SKM-1 (cell line): ENCODE results near the gene GNPAT.

Experiments
- DNase-seq: peaks from one replicate; lab custom pipeline; 2025; ENCODE audit not compliant: unreplicated experiment; lab: John Stamatoyannopoulos, UW

GNPAT gene

DNA sequence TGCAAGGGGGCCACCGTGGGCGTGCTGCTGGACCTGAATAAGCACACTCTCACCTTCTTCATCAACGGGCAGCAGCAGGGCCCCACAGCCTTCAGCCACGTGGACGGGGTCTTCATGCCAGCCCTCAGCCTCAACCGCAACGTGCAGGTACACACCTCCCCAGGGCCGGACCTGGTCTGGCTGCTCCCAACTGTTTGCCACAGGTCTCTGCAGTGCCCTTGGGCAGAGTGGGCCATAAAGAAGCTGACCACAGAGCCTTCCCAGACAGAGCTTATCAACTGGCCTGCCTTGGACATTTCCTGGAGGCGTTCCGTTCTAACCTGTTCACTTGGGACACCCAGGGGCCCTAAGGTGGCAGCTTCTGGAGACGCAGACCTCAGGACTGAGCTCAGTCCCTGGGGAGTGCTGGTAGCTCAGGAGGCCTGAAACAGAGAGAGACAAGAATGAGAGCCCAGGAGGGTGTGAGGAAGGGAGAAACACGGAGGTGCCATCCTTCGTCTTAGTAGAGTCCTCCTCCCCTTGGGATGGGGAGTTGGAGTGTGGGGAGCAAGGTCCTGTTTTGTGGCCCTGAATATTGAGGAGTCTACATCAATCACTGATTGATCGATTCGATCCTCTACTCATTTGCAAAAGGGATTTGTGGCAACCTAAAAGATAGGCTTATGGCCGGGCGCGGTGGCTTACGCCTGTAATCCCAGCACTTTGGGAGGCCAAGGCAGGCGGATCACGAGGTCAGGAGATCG, 27.0 kb upstream of the GNPAT start:
- no peak for DNase-seq

DNA sequence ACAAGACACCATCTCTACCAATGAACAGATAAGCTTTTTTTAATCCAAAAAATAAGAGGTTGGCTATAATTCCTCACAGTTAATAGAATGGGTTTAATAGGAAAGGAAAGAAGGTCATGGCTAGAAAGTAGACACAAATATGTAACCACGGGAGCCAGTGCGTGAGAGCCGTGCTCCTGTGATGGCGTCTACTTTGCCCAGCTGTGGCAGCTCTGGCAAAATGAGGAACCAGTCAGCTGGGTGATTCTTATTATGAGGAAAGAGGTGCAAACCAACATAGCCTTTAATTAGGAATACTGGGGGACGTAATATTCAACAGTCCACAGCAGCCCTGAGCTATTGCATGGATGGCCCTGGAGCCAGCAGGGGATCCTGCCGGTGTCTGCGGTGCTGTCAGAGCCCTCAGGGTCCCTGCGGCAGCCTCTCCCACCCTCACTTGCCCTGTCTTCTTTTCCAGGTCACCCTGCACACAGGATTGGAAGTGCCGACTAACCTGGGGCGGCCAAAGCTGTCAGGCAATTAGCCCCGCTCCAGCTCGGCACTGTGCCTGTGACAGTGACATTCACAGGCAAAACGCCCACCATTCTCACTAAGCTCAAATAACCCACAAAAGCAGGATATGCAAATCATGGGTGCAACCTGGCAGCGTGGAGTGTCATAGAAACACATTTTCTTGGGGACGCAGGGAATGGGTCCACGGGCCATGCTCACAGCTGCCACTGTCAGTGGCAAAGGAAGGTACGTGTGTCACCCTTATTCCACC, 25.9 kb upstream of the GNPAT start:
- no peak for DNase-seq

DNA sequence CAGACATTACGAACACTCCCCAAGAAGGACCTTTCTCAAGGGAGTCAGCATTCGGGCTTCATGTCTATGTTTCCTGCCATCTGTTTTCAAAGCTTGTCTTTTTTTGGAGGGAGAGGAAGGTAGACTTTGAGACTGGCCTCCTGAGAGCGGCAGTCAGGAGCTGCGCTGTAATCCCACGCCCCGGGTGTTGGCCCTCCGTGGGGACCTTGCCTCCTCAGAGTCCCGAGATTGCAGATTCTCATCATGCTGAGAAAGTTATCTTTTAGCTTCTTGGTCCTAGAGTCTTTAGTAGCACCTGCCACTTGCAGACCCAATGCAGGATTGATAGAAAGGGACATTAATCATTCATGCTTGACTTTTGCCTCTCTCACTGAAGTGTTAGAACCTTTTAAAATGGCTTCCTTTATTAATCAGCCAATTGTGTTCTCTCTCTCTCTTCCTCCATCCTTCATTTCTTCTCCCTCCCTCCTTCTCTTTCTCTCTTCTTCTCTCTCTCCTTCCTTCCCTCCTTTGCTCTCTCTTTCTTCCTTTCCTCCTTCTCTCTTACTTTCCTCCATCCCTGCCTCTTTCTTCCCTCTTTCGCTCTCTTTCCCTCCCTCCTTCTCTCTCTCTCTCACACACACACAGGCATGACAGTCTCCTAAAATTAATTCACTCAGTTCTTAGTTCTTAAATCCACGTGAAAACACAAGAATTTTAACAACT, 25.2 kb upstream of the GNPAT start:
- no peak for DNase-seq

DNA sequence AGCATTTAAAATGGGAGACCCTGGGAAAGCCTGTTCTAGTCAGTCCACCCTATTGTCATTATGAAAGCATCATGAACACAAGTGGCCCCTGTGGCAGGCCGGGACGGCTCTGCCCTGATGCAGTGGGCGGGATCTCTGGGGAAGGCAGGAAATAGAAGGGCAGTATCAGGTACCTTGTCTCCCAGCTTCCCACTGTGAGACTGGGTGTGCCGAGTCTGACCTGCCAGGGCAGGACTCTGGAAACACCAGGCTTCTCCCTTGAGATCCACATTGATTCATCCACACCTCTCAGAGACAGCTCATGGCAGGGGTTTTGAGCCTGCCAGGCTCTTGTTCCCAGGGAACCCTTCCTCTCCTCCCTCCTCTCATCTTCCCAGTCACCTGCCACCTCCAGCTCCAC, 24.5 kb upstream of the GNPAT start:
- no peak for DNase-seq

DNA sequence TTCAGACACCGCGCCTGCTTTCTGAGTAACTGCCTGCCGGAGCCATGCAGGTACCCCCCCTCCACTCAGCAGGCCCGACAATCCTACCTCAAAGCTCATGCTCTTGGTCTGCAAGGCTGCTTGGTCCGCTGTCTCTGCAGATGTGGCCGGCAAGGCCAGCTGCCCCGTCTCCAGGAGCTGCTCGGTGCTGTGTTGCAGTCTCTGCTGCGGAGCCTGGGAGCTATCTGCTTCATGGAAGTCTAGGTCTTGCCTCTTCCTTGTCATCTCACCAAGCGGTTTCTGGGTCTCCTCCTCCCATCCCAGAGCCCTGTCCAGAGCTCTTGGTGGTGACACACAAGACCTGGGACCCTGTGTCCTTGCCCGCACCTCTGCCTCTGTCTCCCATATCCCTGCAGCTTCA, 24.0 kb upstream of the GNPAT start:
- no peak for DNase-seq

DNA sequence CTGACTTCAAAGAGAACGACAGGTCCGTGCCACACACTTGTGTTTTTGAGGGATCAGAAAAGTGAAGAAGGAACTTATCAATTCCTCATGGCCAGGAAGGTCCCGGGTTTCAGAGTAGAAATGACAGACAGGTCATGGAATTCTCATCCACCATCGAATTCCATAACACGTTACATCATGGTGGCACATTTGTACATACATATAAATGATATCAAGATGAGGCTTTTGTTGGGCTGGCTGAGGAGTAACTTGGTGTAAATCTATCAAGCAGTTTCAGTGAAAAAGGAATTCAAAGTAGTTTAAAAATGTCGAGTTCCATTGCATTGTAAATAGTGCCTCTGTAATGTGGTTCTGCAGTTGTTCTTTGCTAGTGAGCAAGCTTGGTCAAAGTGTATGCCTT, 22.9 kb upstream of the GNPAT start:
- no peak for DNase-seq

DNA sequence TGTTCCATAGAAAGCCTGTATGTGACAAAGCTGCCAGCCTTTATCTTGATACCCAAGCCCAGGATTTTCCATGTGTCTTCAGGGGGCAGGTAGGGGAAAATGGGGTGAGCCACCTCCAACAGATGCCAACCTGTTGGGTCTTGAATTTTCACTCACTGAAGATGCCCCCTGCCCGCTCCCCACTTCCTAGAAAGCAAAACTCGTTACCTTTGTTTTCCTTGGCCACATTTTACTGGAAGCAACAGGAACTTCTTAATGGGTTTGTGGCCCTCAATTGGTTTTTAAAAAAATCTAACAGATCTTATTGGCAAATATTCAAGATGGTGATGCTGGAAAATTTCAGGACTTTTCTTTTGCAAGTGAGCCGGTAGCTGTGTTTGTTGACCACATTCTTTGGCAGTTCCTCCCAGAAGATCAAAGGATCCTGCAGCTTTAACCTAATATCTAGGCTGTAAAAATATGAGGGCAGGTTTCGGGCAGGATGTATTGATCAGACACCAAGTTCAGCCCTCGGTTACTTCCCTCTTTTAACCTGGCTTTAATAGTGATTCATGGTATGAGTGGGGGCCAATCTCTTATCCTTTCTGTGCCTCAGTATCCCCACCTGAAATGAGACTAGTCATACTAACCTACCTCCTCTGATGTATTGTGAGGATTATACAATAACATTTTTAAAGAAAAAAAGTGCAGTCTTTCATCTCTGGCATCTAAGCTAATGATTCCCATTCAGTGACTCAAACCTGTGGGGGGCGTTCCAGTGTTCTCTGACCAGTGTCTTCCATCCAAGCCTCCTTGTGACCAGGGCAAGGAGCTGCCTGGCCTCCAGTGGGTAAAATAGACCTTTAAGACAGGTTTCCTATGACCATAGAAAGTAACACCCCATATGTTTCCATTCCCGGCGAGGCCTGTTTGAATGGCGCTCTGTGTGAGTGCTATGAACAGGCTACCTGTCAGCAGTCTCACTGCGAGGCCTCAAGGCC, 21.3 kb upstream of the GNPAT start:
- DNase-seq: no peak

DNA sequence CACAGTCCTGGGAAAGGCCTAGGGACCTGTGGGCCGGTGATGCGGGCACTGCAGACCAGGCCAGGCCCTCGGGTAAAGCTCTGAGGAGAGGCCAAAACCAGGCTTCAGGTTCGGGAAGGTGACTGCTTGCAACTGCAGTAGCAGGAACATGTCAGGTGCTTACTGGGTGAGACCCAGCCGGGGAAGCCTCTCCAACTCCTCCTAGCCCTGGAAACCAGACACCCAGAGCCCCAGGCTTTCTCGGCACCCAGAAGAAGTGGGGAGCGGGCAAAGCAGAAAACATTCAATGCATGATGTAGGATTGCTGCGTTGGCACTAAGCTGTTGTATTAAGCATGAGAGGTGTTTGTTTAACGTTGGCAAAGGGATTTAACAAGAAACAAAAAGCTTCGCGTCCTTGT, 20.2 kb upstream of the GNPAT start:
- no peak for DNase-seq

DNA sequence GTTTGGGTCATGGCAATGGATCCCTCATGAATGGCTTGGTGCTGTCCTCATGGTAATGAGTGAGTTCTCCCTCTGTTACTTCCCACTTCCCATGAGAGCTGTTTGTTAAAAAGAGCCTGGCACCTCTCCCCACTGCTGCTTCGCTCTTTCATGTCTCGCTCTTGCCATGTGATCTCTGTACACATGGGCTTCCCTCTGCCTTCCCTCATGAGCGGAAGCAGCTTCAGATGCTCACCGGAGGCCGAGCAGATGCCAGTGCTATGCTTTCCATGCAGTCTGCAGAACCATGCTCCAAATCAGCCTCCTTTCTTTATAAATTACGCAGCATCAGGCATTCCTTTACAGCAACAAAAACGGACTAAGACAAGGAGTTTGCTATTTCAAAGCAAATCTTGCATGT, 14.9 kb upstream of the GNPAT start:
- DNase-seq: no peak

DNA sequence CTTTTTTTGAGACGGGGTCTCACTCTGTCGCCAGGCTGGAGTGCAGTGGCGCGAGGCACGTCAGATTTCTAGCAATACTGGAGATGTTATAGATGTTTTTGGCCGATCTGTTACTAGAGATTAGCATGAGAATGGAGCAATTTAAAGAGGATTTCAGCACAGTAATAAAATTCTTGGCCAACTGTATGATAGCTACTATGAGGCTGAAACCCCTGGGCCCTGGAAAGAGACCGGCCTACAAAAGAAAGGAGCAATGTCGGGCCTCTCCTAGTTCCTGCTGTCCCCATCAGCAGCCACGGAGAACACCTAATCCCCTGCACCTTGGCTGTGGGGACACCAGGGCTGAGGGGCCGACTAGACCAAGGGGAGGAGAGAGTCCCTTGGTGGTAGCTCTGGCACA, 9.5 kb upstream of the GNPAT start:
- DNase-seq: no peak

DNA sequence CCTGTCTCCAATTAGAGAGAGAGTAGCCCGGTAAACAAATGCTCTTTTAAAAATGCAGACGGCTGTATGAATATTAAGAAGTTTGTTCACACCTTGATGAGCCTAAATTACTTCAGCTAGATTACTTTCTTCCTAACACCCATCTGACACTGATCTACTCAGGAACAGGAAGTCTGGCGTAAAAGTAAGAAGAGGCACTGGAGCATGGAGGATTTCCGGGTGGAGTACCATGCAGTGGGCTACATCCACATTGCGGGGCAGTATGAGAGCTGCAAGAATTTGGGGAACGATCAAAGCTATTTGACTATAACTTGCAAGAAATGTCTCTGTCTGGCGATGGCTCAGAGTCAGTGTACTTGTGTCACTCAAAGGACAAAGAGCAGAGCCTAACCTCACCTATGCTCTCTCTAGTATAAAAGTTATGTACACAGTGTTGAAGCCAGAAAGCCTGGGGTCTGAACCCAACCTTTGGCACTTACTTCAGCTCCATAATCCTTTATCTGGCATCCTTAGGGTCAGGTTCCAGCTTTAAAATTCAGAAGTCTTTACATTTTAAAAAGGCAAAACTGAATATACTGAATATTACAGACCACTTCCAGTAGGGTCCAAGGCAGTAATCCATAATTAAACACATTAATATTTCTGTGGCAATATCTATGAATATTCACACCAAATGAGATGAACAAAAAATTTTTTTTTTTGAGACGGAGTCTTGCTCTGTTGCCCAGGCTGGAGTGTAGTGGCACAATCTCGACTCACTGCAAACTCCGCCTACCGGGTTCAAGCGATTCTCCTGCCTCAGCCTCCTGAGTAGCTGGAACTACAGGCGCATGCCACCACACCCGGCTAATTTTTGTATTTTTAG, 7.9 kb upstream of the GNPAT start:
- DNase-seq: no peak

DNA sequence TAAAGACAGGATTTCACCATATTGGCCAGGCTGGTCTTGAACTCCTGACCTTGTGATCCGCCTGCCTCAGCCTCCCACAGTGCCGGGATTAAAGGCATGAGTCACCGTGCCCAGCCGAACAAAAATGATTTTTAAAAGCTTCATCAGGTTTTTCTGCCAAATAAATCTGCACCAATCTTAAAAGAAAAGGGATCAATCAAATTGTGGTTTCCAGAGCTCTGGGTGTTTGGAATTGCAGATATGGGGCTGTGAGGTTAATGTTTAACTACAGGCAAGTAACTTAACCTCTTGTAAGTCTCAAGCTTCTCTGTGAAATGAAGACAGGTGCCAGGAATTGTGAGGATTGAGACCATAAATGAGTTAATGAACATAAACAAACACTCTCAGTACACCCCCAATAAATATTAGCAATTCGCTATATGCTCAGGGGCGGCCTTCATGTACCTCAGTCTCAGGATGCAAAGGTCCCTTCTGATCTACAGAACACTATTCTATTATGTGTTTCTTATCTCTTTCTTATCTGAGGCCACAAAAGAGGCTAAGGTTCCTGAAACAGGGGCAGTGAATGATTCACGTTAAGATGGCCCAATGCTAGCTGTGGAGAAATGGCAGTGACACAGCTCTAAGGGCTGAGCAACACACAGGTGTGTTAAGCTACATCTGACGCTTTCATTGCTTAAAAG, 7.1 kb upstream of the GNPAT start:
- DNase-seq: no peak

DNA sequence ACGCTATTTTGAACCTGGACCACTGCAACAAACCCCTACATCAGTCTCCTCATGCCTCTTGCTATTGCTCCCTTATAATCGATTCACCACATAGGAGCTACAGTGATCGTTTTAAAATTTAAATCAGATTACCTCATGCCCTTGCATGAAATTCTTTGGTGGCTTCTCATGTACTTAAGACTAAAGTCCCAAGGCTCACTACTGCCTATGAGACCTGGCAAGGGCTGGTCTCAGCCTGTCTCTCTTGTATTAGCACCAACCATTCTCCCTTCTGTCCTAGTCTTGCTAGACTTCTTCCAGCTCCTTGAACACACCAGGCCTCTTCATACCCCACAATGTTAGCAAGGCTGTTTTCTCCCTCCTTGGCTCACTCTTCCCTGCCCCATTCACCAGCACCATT, 6.5 kb upstream of the GNPAT start:
- no peak for DNase-seq

DNA sequence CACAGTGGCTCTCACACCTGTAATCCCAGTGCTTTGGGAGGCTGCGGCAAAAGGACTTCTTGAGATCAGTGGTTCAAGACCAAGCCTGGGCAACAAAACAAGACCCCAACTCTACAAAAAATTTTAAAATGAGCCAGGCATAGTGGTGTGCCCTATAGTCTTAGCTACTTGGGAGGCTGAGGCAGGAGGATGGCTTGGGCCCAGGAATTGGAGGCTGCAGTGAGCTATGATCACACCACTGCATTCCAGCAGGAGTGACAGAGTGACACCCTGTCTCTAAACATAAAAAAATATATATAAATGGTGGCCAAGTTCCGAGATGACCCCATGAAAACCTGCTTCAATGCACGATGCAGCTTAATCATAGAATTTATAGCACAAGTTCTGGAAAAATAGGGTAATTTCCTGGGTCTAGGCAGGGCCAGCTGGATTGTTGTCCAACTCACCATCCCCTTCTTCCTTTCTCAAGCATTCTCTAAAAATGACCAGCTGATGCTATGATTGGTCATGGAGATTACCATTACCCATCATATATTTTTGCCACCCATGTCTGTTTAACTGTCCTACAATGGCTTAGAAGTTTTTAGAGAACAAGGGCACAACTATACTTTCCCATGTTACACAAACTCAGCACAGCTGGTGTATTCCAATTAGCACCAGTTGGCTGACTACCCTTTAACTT, 5.3 kb upstream of the GNPAT start:
- no peak for DNase-seq

DNA sequence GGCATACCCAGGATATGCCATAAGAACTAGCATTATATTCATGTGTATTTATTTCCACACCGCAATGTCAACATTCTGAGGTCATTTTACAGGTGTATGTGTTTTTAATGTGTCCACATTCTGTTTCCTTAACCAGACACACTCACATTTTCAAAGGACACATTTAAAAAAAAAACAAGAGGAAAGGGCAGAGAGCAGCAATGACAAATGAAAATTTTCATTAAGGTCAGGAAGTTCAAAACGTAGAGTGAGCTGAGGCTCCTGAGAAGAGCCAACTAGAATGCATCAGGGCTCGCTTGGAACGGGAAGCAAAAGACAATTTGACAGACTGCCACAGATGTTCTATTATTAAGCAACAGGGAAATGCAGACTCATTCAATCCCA, 4.8 kb upstream of the GNPAT start:
- no peak for DNase-seq

DNA sequence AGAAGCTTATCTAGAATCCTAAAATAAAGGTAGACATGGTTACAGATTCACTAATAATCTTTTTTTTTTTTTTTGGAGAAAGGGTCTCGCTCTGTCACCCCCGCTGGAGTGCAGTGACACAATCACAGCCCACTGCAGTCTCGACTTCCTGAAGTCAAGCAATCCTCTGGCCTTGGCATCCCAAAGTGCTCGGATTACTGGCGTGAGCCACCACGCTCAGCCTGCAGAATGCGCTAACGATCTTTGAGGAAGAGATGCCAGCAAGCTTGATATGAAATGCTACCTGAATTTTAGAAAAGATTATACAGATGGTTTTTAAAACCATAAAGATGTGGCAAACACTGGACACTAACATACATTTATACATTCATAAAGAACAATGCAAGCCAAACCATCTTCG, 4.1 kb upstream of the GNPAT start:
- no peak for DNase-seq

DNA sequence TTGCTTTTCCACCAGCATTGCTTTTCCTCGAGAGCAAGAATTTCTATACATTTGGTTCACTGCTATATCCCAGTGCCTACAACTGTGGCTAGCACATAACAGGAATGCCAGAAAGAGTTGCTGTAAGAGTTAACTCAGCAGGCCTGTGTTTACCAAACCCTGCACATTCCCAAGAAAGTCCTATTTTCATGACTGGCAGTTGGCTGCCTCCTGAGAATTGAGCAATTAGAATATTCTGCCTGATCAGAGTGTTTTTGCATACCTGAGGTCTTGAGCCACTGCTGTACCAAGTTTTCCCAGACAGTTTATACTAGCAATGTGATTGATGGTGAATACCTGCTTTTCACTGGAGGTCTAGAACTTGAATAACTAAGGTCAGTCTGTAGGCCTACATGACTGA, 2.7 kb upstream of the GNPAT start:
- no peak for DNase-seq

DNA sequence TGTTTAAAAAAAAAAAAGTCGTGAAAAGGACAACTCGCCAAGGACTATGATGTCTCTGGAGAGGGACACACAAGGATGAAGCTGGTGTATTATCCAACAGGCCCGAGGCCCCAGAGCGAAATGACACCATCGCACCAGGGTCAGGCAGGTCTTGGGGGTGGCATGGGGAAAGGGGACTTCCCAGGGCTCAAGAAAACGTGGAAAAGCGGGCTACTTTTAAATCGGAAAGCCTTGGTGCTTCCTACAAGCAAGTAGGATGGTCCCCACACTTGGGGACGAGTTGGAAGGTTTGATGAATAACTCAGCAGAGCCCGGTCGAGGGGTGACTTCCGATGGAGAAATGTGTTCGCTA, 505 bp upstream of the GNPAT start:
- no peak for DNase-seq

DNA sequence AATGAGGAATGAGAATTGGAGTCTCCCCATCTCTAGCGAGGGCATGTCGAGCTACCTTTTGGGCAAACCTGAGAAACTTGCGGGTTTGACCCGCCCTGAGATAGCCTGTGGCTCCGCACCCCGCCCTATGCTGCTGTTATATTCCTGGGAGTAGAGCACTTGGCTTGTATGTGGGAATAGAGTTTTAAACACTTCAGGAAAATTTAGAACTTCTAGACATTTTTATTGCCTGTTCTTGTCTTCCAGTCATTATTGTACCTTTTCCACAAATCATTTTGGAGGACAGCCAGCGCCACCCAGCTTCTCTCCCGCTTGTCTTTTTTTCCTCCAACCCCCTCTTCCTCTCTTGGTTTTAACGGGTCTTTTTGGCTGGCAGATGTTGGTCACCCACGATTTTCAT, 738 bp downstream of the GNPAT start:
- no peak for DNase-seq
